OCI-LY3 (cell line): ENCODE data around the gene PPP1R17.

Experiments
- EZH2phosphoT487 ChIP-seq: fragments of 200-600 bp; shearing (Covaris generic); IDR thresholded peaks from 2 replicates; pipeline ENCODE4 v1.6.1; 2018; ENCODE audit warnings: antibody characterized with exemption, mixed run types, low read depth
- TF ChIP-seq, protein P1 (sequence below): fragments of 200-600, 300-600 bp; sonication (generic); IDR thresholded peaks from 2 replicates; pipeline ENCODE4 v1.5.1; 2014; ENCODE audit warnings: antibody characterized with exemption, low read length, low read depth

DNA sequence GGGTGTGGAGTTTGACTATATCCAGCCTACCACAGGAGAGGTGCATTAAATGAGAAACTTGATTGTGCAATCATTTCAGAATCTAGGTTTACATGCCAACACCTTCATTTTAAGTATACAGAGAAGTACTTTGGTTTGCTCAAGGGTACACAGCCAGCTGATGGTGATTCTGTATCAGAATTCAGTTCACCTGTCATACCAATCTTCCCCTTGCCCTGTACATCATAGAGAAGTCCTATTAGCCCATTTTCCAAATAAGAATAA is 35.0 kb upstream of the PPP1R17 start:
- TF ChIP-seq, protein P1, sequence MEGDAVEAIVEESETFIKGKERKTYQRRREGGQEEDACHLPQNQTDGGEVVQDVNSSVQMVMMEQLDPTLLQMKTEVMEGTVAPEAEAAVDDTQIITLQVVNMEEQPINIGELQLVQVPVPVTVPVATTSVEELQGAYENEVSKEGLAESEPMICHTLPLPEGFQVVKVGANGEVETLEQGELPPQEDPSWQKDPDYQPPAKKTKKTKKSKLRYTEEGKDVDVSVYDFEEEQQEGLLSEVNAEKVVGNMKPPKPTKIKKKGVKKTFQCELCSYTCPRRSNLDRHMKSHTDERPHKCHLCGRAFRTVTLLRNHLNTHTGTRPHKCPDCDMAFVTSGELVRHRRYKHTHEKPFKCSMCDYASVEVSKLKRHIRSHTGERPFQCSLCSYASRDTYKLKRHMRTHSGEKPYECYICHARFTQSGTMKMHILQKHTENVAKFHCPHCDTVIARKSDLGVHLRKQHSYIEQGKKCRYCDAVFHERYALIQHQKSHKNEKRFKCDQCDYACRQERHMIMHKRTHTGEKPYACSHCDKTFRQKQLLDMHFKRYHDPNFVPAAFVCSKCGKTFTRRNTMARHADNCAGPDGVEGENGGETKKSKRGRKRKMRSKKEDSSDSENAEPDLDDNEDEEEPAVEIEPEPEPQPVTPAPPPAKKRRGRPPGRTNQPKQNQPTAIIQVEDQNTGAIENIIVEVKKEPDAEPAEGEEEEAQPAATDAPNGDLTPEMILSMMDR, result no peak
- TF ChIP-seq EZH2phosphoT487, result no peak
